Hematopoietic multipotent progenitor cell treated with erythropoietin and hydrocortisone succinate and interleukin-3 and kit ligand, for 15 days (in vitro differentiated cells): ENCODE measurements around the gene SSNA1.

Experiments used
- DNase-seq: peaks from one replicate; pipeline ENCODE4 v3.0.0-alpha.2; 2015; ENCODE audit warnings: low spot score

Gene SSNA1

GRCh38 chr9:137221506-137222111 is 33.1 kb downstream of the SSNA1 start:
- no peak for DNase-seq

GRCh38 chr9:137222190-137223077 is 34.0 kb downstream of the SSNA1 start, which contains the start of gene RNF208:
Gene RNF208, minus strand, starts transcription at chr9:137222240. Its CDS starts 1,028 bp downstream, at chr9:137221212.
- no peak for DNase-seq

- DNase-seq = peak; percentile 98
Measured at GRCh38 chr9:137223078-137223970, 34.8 kb downstream of the SSNA1 start.

- DNase-seq = no peak
Measured at GRCh38 chr9:137224830-137225694, 36.6 kb downstream of the SSNA1 start, which contains the start of gene CYSRT1. Gene CYSRT1, plus strand, starts transcription at chr9:137225174. Its CDS starts 448 bp downstream, at chr9:137225622.

GRCh38 chr9:137225699-137226331 is 37.3 kb downstream of the SSNA1 start:
- no peak for DNase-seq

- DNase-seq = no peak
Measured at GRCh38 chr9:137226338-137227053, 38.0 kb downstream of the SSNA1 start.

GRCh38 chr9:137227054-137227852 is 38.8 kb downstream of the SSNA1 start, which contains the start of gene RNF224:
Gene RNF224, plus strand, starts transcription at chr9:137227502. Its CDS starts 834 bp downstream, at chr9:137228336.
- DNase-seq = peak; percentile 82

- DNase-seq = no peak
Measured at GRCh38 chr9:137227853-137228505, 39.5 kb downstream of the SSNA1 start.

GRCh38 chr9:137228506-137228967 is 40.1 kb downstream of the SSNA1 start:
- no peak for DNase-seq

- DNase-seq = no peak
Measured at GRCh38 chr9:137228968-137229896, 40.8 kb downstream of the SSNA1 start.

GRCh38 chr9:137229903-137230704 is 41.6 kb downstream of the SSNA1 start:
- no peak for DNase-seq

- no peak for DNase-seq
Measured at GRCh38 chr9:137230705-137231371, 42.4 kb downstream of the SSNA1 start, which contains the start of gene SLC34A3. Gene SLC34A3, plus strand, starts transcription at chr9:137230901. Its CDS starts 802 bp downstream, at chr9:137231703.

- DNase-seq = no peak
Measured at GRCh38 chr9:137231372-137232039, 43.0 kb downstream of the SSNA1 start.

- no peak for DNase-seq
Measured at GRCh38 chr9:137232101-137232500, 43.6 kb downstream of the SSNA1 start.

GRCh38 chr9:137232510-137232909 is 44.0 kb downstream of the SSNA1 start:
- DNase-seq = no peak
